HK-2 (cell line): ENCODE results near the gene SMC2.

Experiments used
- DNase-seq: peaks from one replicate; pipeline ENCODE4 v3.0.0-alpha.2; 2018; ENCODE audit not compliant: unreplicated experiment

The SMC2 gene

DNA sequence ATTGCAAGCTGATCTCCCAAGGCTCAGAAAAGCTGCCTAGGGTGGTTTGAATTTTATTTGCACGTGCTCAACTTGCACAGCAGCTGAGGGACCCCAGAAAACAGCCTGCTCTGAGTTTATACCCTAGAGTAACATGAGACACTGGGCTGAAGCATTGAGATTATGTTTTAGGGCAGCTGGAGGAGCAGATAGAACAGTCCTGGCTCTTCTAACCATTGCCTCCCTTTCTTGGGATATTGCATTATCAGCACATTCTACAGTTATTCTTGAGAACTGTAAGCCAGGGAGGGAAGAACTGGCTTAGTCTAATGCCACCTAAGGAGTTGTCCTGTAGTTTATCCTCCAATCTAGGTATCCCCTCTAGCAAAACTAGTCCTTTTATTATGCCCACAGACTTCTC lies 10.3 kb downstream of the SMC2 start:
- no peak for DNase-seq

DNA sequence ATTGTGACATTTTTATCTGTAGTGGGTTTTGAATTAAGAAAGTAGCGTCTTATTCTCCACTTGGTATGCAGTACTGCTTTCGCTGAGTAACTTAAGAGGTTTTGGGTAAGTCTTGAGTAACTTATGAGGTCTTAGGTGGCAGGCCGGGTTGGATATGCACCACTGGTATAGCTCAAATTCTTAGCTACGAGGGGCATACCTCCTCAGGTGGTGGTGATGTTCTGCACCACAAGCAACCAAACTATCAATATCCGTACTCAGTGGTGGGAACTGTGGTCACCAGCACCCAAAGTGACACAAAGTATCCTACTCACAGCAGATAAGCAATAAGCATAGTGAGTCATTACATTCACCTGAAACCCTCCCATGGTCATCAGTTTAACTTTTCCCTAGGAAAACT lies 13.7 kb downstream of the SMC2 start:
- DNase-seq, result no peak

DNA sequence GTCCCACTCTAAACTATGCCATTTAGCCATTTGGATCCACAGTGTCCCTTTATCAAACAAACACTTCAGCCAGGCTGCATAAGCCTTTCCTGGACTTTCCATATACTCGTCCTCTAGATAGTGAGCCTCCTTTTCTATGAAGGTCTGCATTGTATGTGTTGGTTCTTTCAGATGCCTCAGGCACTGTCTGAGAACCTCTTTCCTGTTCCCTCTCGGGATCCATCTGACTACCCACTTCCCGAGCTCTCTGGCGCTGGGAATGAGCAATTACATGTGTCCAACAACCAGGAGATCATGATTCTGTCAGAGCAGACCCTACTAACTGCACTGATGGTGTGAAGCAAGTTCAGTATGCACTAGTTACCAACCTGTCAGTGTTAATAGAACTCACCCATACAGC lies 14.2 kb downstream of the SMC2 start:
- no peak for DNase-seq

DNA sequence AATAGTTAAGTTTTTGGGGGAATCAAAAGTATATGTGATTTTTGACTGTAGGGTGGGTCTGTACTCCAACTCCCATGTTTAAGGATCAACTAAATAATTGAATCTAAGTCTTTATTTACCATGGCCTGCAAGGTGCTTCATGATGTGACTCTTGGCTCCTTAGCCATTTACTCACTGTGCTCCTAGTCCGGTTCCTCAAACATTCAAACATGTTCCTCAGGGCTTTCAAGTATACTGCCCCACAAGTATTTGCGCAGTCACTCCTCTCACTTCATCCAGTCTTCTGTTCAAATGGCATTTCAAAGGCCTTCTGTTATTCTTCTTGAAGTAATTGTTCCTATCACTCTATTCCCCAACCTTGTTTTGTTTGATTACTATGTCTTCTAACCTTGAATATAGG lies 16.4 kb downstream of the SMC2 start:
- no peak for DNase-seq

DNA sequence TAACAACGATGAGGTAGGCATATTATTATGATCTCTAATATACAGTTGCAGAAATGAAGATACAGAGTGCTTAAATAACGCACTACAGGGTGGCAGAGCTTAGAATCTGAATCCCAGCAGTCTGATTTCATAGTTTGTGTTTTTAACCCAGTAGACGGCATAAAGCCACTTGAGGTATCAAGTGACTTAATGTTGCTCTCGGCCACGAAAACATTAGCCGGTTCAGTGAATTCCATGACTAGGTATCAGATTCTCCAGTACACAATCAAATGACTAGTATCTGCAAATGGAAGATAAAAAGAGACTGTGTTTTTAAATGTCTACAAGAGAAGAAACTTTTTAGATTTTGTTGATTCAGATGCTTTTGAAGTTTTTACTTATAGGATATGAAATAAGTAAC lies 24.8 kb downstream of the SMC2 start:
- DNase-seq, result no peak

DNA sequence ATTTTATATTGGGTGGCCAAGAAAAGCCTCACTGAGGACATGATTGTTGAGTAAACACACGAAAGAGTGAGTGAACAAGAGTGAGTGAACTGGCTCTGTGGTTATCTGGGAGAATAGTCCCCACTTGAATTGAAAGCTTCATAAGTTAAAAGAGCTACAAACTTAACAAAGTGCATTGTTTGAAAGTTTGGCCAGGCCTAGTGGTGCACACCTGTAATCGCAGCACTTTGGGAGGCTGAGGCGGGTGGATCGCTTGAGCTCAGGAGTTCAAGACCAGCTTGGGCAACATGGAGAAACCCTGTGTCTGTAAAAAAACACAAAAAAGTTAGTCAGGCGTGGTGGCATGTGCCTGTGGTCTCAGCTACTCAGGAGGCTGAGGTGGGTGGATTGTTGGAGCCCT lies 26.9 kb downstream of the SMC2 start:
- DNase-seq, result no peak

DNA sequence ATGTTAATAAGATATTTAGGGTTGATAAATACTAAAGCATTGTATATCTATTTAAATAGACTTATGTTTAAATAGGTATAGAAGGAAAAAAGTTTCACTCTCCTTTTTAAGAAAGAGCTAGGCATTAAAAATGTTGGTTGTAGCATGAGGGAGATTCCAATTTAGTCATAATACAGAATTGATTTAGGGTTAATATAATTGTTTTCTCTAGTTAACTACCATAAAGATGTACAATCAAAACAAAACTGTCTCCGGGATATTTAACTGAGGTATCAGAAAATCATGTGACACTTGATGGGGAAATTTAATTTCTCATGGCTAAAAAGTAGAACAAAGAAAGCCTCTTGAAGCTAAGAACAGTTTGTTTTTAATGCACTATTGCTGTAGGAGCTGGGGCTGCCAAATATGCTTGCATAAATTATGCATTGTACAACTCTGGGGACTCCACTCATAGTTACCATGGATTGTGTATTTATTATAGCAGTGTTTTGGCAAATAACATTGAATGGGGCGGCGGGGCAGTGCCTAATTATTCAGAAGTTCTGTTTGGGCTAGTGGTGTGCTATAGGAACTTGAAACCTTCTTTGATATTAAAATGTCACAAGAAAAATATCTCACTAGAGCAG lies 44.2 kb downstream of the SMC2 start:
- no peak for DNase-seq

DNA sequence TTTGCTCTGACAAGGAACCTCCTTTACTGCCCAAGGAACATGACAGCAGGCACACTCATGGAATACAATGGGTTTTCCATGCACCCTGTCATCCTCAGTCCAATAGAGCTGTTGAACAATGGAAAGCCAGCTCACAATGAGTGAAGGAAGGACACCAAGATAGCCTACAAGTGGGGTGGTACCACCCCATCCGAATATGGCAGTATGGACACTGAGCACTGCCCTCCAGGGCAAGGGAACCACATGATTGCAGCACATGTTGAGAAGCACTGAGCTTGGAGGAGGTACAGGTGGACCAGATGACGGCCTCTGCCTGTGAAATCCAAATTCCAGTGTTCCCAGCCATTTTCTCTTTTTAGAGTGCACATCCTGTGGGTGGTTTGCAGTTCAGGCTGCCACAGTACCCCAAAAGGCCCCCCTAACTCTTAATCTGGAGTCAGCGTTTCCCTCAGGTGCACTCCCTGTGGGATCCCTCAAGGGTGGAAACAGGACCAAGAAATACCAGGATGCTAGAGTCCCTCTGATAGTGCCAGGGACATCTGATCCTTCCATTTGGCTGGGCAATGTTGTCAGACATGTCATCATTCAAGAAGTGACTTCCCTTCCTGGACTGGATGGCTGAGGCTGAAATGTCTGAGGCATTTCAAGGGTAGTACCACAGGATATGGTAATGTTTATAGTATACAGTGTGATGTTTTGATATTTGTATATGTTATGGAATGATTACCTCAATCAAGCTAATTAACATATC lies 48.9 kb downstream of the SMC2 start:
- DNase-seq, result no peak

DNA sequence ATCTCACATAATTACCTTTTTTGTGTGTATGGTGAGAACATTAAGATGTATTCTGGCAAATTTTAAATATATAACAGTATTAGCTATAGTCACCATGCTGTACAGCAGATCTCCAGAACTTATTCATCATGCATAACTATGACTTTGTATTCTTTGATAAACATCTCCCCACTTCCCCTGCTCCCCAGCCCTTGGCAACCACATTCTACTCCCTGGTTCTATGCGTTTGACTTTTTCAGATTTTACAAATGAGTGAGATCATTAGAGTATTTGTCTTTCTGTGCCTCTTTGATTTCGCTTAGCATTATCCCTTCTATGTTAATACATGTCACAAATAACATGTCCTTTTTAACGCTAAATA lies 49.4 kb downstream of the SMC2 start:
- DNase-seq, result no peak

DNA sequence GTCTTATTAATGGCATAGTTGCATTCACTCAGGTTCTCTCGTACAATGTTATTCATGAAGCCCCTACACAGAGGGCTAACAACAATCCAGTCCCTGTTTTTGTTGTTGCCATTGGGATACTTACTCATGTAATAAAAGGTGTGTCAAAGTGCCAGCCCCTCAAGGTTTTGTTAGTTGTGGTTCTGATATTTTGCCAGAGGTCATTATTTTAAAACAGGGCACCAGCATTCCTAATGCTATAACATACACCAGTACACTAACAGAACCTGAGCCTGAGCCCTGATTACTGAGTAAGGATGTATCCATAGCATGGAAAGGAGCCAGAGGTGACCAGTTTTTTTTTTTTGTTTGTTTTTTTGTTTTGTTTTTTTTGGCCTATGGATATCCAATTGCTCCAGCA lies 50.2 kb downstream of the SMC2 start:
- DNase-seq, result no peak

DNA sequence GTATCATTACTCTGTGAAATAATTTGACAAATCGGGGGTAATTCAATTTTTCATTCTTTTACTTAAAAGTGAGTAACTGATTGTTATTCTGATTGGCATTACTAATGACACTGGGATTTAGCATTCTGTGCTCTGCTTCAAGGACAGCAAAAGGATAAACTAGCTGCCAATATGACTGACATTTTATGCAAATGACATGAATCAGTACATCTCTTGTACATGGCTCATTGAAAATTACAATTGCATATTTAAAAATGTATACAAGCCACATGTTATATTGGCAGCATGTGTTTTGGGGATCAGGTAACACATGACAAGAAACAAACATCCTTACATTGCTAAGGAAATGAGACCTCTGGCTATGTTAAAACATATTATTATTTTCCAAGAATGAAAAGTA lies 79.0 kb downstream of the SMC2 start:
- DNase-seq, result no peak

DNA sequence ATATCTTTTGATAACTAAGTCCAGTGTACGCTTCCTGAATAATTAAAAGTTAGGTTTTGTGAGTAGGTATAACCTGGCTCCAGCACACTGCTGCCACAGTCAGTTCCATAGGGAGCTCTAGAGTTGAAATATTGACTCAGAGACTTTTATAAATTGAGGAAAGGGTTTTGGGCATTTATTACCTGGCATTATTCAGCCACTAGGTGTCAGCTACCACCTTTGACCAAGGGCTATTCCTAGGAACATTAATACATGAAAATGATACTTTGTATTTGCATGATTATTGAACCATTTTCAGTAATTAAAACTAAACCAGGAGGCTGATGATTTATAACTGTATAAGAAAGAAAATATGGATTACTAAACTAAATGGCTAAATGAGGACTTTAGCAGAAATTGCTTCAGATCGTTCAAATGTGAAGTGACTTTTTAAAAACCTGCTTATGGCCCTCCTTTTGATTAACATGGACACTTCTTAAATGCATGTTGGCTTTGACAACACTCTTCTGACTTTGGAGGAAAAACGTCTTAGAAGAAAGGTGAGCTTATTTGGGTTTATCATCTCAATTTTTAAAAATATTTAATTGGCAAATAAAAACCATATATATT lies 83.0 kb downstream of the SMC2 start:
- DNase-seq, result no peak

DNA sequence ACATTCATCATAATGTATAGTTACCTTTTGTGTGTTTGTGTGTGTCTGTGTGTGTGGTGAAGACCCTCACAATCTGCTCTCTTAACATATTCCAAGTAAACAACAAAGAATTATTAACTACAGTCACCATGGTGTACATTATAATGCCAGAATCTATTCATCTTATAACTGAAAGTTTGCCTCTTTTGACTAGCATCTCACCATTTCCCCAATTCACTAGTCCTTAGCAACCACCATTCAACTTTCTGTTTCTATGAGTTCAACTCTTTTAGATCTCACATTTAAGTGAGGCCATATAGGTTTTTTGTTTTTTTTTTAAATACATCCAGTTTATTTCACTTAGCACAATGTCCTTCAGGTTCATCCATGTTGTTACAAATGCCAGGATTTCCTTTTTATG lies 83.6 kb downstream of the SMC2 start:
- no peak for DNase-seq
